T-cell (primary cell): ENCODE data around the gene CPNE5. TPM values are rescaled to one million over a fixed set of nuclear protein-coding genes. Genes with fewer than 3 reads are reported as not detected.
A peak's percentile ranks its signal among the peaks of the same experiment; 100 is the strongest.

Experiments
- ATAC-seq, 4 experiments: fragments of 200-7000 bp in 3 of 4; fragments of 150-1000 bp in 1 of 4; cut with Tn5 transposase; replicated peaks in 1 of 4; 1 replicate in 3 of 4; 2 replicates in 1 of 4; pipeline ENCODE4 v1.10.0; 2021; ENCODE audit warnings: moderate library complexity in 3 of 4, mild to moderate bottlenecking in 2 of 4, moderate number of reproducible peaks in 1 of 4
- CTCF ChIA-PET, 2 donors: fragments of 300-600 bp; sonication (Branson Sonifier 250); formaldehyde crosslinking; loops; one replicate each; lab custom pipeline; 2022; ENCODE audit warnings: antibody characterized with exemption in 2 of 2; lab: Charles Lee
- POLR2A ChIA-PET, 2 donors: fragments of 300-600 bp; sonication (Branson Sonifier 250); formaldehyde crosslinking; loops; one replicate each; lab custom pipeline; 2022; ENCODE audit warnings: antibody characterized with exemption in 2 of 2; lab: Charles Lee
- DNase-seq, 35 experiments: peaks; one replicate each; pipeline versions ENCODE4 v3.0.0 to v3.0.0-alpha.2; 2013 to 2023
- H3K27ac ChIP-seq: one replicate; pipeline ENCODE4 v1.5.1; 2013; ENCODE audit warnings: low read length
- H3K27me3 ChIP-seq, 2 experiments: replicated peaks in 1 of 2; 1 replicate in 1 of 2; 2 replicates in 1 of 2; pipeline versions ENCODE4 v1.6.1 to v1.7.0; 2013; ENCODE audit warnings: low read length in 1 of 2, mixed read lengths in 1 of 2; ENCODE audit not compliant: control insufficient read depth in 2 of 2, insufficient read depth in 2 of 2; ENCODE audit errors: extremely low read depth in 1 of 2
- H3K36me3 ChIP-seq, 2 donors: 1 replicate in 1 of 2; 2 replicates in 1 of 2; pipeline versions ENCODE4 v1.6.1 to v1.7.0; 2013; ENCODE audit warnings: low read length in 1 of 2; ENCODE audit not compliant: control insufficient read depth in 2 of 2, insufficient read depth in 1 of 2; ENCODE audit errors: extremely low read depth in 1 of 2
- H3K4me1 ChIP-seq, 2 experiments: 1 replicate in 1 of 2; 2 replicates in 1 of 2; pipeline versions ENCODE4 v1.6.1 to v1.7.0; 2013; ENCODE audit warnings: low read length in 2 of 2, mixed read lengths in 1 of 2; ENCODE audit not compliant: insufficient read depth in 2 of 2, control insufficient read depth in 1 of 2; ENCODE audit errors: extremely low read depth in 1 of 2
- H3K4me3 ChIP-seq, 2 donors: 1 replicate in 1 of 2; 2 replicates in 1 of 2; pipeline versions ENCODE4 v1.5.1 to v1.7.0; 2013; ENCODE audit warnings: mild to moderate bottlenecking in 2 of 2, low read length in 1 of 2, moderate library complexity in 1 of 2; ENCODE audit not compliant: control insufficient read depth in 1 of 2; ENCODE audit errors: extremely low read depth in 1 of 2
- H3K9me3 ChIP-seq: 2 replicates; pipeline ENCODE4 v1.7.0; 2013
- H3K27ac Mint-ChIP-seq, 2 donors: one replicate each; pipeline ENCODE4 v1.8.0; 2020 to 2021; ENCODE audit warnings: mild to moderate bottlenecking in 2 of 2, mixed read lengths in 2 of 2
- H3K27me3 Mint-ChIP-seq, 2 donors: one replicate each; pipeline ENCODE4 v1.8.0; 2021 to 2022; ENCODE audit warnings: mixed read lengths in 2 of 2
- H3K36me3 Mint-ChIP-seq: one replicate; pipeline ENCODE4 v1.8.0; 2021; ENCODE audit warnings: mixed read lengths
- H3K4me1 Mint-ChIP-seq, 3 donors: one replicate each; pipeline ENCODE4 v1.8.0; 2020 to 2022; ENCODE audit warnings: mixed read lengths in 3 of 3, mild to moderate bottlenecking in 1 of 3
- H3K4me3 Mint-ChIP-seq, 3 donors: one replicate each; pipeline ENCODE4 v1.8.0; 2020 to 2022; ENCODE audit warnings: mild to moderate bottlenecking in 3 of 3, mixed read lengths in 3 of 3, moderate library complexity in 3 of 3
- H3K9me3 Mint-ChIP-seq, 3 donors: one replicate each; pipeline ENCODE4 v1.8.0; 2020 to 2022; ENCODE audit warnings: mixed read lengths in 3 of 3
- WGBS: methylation state at CpG from one replicate; pipeline ENCODE4 v1.1.5; 2013; ENCODE audit warnings: missing lambda C conversion rate; ENCODE audit not compliant: insufficient coverage; 5-methylcytosine and 5-hydroxymethylcytosine counted together
- total RNA-seq, 35 experiments: library from RNA in 6 of 35; stranded (reverse) in 6 of 35; fragments of 120-200 nt in 1 of 35; gene quantifications; one replicate each; pipeline versions ENCODE4 v1.2.1 to v1.2.4 and lab custom pipeline; 2013 to 2026

The CPNE5 gene
- total RNA-seq, 5 donors from 2014 or later (not counting 1 experiment from before 2014, with no cell fraction given), result 0.73 to 1.8 (median 1.1) TPM

DNA sequence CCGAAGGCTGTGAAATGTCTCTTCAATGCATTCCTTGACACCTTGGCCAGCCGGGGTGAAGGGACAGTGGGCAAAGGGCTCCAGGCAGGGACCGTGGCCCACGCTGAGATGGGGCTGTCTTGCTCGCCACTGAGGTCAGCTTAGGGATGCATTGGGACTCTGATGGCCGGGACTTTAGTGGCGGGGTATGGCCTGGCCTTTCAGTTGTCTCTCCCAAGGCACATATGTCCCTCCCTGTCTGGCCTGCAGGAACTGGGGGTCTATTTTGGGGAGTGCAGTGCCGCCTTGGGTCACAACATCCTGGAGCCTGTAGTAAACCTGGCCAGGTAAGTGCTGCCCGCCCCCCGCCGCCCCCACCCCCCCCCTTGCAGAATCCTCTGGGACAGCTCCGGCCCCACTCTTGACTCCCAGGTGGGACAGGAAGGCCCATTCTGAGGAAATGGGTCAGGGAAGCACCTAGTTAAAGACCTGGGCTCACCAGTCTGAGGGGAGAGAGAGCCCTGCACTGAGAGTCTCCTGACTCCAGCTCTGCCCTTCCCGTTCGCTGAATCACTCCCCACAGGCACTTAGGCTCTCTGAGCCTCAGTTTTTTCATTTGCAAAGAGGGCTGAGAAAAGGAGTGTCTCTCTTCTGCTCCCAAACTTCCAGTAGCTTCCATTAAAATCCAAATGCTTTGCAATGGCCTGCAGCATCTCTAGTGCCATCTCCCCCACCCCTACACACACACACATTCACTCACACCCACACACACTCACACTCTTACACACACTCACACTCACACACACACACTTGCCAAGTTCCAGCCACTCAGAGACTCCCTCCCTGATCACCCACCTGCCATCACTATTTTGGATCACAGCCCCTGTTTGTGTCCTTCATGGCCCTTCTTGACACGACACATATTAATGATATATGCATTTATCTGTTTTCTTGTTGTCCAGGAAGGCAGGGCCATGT is 108.5 kb downstream of the CPNE5 start:
- WGBS, result 94% methylated on average over 8 of the region's 15 CpGs
- CTCF ChIA-PET, result no interaction called here
- Mint-ChIP-seq H3K27ac (no peak overlapping the region), H3K27me3 (peaks cover 3 to 4% of the 10 kb centered on the region in 2 donors), H3K4me3 (no peak overlapping the region), H3K9me3 (no peaks in the 10 kb centered on the region), H3K36me3 (no peaks in the 10 kb centered on the region), H3K4me1 (peaks cover 20 to 29% (median 26%) of the 10 kb centered on the region in 3 donors)
- Histone ChIP-seq H3K4me1 (peaks cover 0 to 19% of the 10 kb centered on the region in 2 experiments), H3K27me3 (peaks cover 0 to 4% of the 10 kb centered on the region in 2 experiments), H3K9me3 (no peaks in the 10 kb centered on the region), H3K4me3 (no peak overlapping the region), H3K36me3 (no peaks in the 10 kb centered on the region), H3K27ac (no peak overlapping the region)
- POLR2A ChIA-PET, result no interaction called here
- DNase-seq (no peak), ATAC-seq (no peak)

DNA sequence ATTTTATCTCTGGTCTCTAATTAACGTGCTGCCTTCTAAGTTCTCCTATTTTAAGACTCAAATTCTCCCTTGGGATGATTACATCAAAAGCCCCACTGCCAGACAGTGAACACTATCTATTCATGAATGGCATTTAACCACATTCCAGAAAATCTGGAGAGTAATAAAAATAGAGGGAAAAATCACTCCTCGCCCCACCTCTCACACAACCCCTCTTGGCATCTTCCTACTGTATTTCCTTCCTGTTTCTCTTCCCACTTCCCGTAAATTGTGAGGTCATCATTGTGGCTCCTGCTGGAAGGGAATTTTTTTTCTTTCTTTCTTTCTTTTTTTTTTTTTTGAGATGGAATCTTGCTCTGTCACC is 110.1 kb downstream of the CPNE5 start:
- no peaks in the 10 kb centered on the region for H3K36me3 Mint-ChIP-seq
- H3K9me3 ChIP-seq, result no peaks in the 10 kb centered on the region

GRCh38 chr6:36728289-36729160 is 110.7 kb downstream of the CPNE5 start:
- Histone ChIP-seq H3K4me1 (peaks cover 0 to 8% of the 10 kb centered on the region in 2 experiments), H3K27ac (no peak overlapping the region), H3K36me3 (no peaks in the 10 kb centered on the region), H3K4me3 (no peak overlapping the region), H3K27me3 (no peaks in the 10 kb centered on the region), H3K9me3 (no peaks in the 10 kb centered on the region)
- DNase-seq, result no peak
- Mint-ChIP-seq H3K9me3 (no peaks in the 10 kb centered on the region), H3K36me3 (no peaks in the 10 kb centered on the region), H3K4me3 (no peak overlapping the region), H3K27ac (no peak overlapping the region), H3K27me3 (peaks cover 0 to 3% of the 10 kb centered on the region in 2 donors), H3K4me1 (peaks cover 13 to 30% (median 18%) of the 10 kb centered on the region in 3 donors)
- ATAC-seq, result no peak
- WGBS, result 93% methylated on average over 8 of the region's 11 CpGs
- ChIA-PET CTCF (no interaction called here), POLR2A (no interaction called here)

More for the DNA sequence above, 110.1 kb downstream of the CPNE5 start:
- Histone ChIP-seq H3K4me1 (peaks cover 0 to 8% of the 10 kb centered on the region in 2 experiments), H3K27ac (no peak overlapping the region), H3K27me3 (no peaks in the 10 kb centered on the region), H3K4me3 (no peak overlapping the region), H3K36me3 (no peaks in the 10 kb centered on the region)
- no peak overlapping the region for H3K4me3 Mint-ChIP-seq
- ATAC-seq, result no peak
- no peak overlapping the region for H3K27ac Mint-ChIP-seq
- DNase-seq, result no peak
- ChIA-PET CTCF (no interaction called here), POLR2A (interaction anchor here in 1 of 2 donors (0.6 kb wide), 1 partner anchor 537 kb away, joined by 3 read pairs; no protein-coding TSS in a partner anchor)
- H3K27me3 Mint-ChIP-seq, result peaks cover 0 to 3% of the 10 kb centered on the region in 2 donors
- WGBS, result no CpG with 5 or more reads among the region's 3 CpGs
- peaks cover 13 to 30% (median 18%) of the 10 kb centered on the region in 3 donors for H3K4me1 Mint-ChIP-seq
- H3K9me3 Mint-ChIP-seq, result no peaks in the 10 kb centered on the region

GRCh38 chr6:36727505-36728021 is 111.7 kb downstream of the CPNE5 start:
- no peak overlapping the region for H3K4me3 ChIP-seq
- H3K36me3 ChIP-seq, result no peaks in the 10 kb centered on the region
- WGBS, result 90% methylated on average over 7 of the region's 7 CpGs
- ATAC-seq (peak in 2 of 4 experiments; percentile 12 to 20), DNase-seq (no peak)
- peaks cover 0 to 8% of the 10 kb centered on the region in 2 experiments for H3K4me1 ChIP-seq
- H3K27me3 Mint-ChIP-seq, result no peaks in the 10 kb centered on the region
- ChIA-PET POLR2A (no interaction called here), CTCF (no interaction called here)
- H3K9me3 ChIP-seq, result no peaks in the 10 kb centered on the region
- no peaks in the 10 kb centered on the region for H3K9me3 Mint-ChIP-seq
- H3K27me3 ChIP-seq, result no peaks in the 10 kb centered on the region
- no peak overlapping the region for H3K27ac ChIP-seq
- H3K4me3 Mint-ChIP-seq, result no peak overlapping the region
- no peaks in the 10 kb centered on the region for H3K36me3 Mint-ChIP-seq
- peak overlapping the region in 1 of 2 donors; percentile 5 for H3K27ac Mint-ChIP-seq
- peaks cover 13 to 30% (median 18%) of the 10 kb centered on the region in 3 donors for H3K4me1 Mint-ChIP-seq

GRCh38 chr6:36725581-36725980 is 113.7 kb downstream of the CPNE5 start:
- Mint-ChIP-seq H3K9me3 (no peaks in the 10 kb centered on the region), H3K4me3 (no peak overlapping the region), H3K36me3 (no peaks in the 10 kb centered on the region), H3K27ac (no peak overlapping the region), H3K4me1 (peaks cover 13 to 30% (median 18%) of the 10 kb centered on the region in 3 donors), H3K27me3 (no peaks in the 10 kb centered on the region)
- POLR2A ChIA-PET, result no interaction called here
- DNase-seq (no peak), ATAC-seq (no peak)
- no peak overlapping the region for H3K27ac ChIP-seq
- H3K9me3 ChIP-seq, result no peaks in the 10 kb centered on the region
- 95% methylated on average over 6 of the region's 7 CpGs for WGBS
- CTCF ChIA-PET, result no interaction called here
- no peaks in the 10 kb centered on the region for H3K36me3 ChIP-seq
- no peak overlapping the region for H3K4me3 ChIP-seq
- no peaks in the 10 kb centered on the region for H3K27me3 ChIP-seq
- H3K4me1 ChIP-seq, result peaks cover 0 to 8% of the 10 kb centered on the region in 2 experiments
